Heart right ventricle (tissue), 16 donors: Measurements from ENCODE around the gene TNS1. TPM values are rescaled to one million over a fixed set of nuclear protein-coding genes. Genes with fewer than 3 reads are reported as not detected.

Experiments
- ATAC-seq, 8 donors: fragments of 200-7000 bp; cut with Tn5 transposase; one replicate each; pipeline ENCODE4 v1.9.1; 2020; ENCODE audit warnings: mild to moderate bottlenecking in 8 of 8, moderate library complexity in 8 of 8, moderate number of reproducible peaks in 1 of 8
- DNase-seq, 2 donors: peaks; one replicate each; pipeline ENCODE4 v3.0.0-alpha.2; 2020
- H3K27ac ChIP-seq, 10 donors: fragments of 200-600 bp; sonication (generic) in 2 of 10; one replicate each; pipeline versions ENCODE4 v1.5.0 to v1.8.0; 2020 to 2022; ENCODE audit warnings: mild to moderate bottlenecking in 3 of 10
- H3K27me3 ChIP-seq, 7 donors: fragments of 200-600 bp; one replicate each; pipeline ENCODE4 v1.8.0; 2021 to 2022; ENCODE audit warnings: mild to moderate bottlenecking in 2 of 7
- H3K36me3 ChIP-seq, 9 donors: fragments of 200-600 bp; sonication (generic) in 1 of 9; one replicate each; pipeline versions ENCODE4 v1.5.0 to v1.8.0; 2020 to 2022; ENCODE audit warnings: mild to moderate bottlenecking in 2 of 9
- H3K4me1 ChIP-seq, 9 donors: fragments of 200-600 bp; sonication (generic) in 1 of 9; one replicate each; pipeline versions ENCODE4 v1.5.0 to v1.8.0; 2020 to 2022; ENCODE audit warnings: mild to moderate bottlenecking in 4 of 9
- H3K4me3 ChIP-seq, 10 donors: fragments of 200-600 bp; sonication (generic) in 2 of 10; one replicate each; pipeline versions ENCODE4 v1.5.0 to v1.8.0; 2020 to 2022; ENCODE audit warnings: mild to moderate bottlenecking in 7 of 10, moderate library complexity in 2 of 10
- H3K9me3 ChIP-seq, 11 donors: fragments of 200-600 bp in 10 of 11; sonication (generic) in 2 of 11; one replicate each; pipeline versions ENCODE4 v1.5.0 to v1.8.0; 2013 to 2022; ENCODE audit warnings: mild to moderate bottlenecking in 2 of 11, control low read depth in 1 of 11, moderate library complexity in 1 of 11
- CTCF ChIP-seq, 9 donors: fragments of 200-600 bp; sonication (generic) in 2 of 9; IDR thresholded peaks; one replicate each; pipeline versions ENCODE4 v1.5.0 to v1.8.0; 2021 to 2022; ENCODE audit warnings: antibody characterized with exemption in 9 of 9, mild to moderate bottlenecking in 5 of 9, moderate library complexity in 1 of 9
- WGBS, 2 donors: extraction: QIAGEN DNeasy Blood & Tissue Kit; methylation state at CpG; one replicate each; pipeline ENCODE4 v1.1.7; 2013; ENCODE audit warnings: inconsistent platforms in 1 of 2; 5-methylcytosine and 5-hydroxymethylcytosine counted together
- intact Hi-C, 10 donors: fragments of 100-400 bp; cut with DNase I; formaldehyde crosslinking; loops; one replicate each; pipeline versions ENCODE4 v1.11.1 to v1.14.2; 2022
- polyA plus RNA-seq, 2 donors: library from polyadenylated mRNA; stranded (reverse); fragments of 200-250 nt; gene quantifications; one replicate each; pipeline ENCODE4 v1.2.3, GENCODE V29; 2013
- total RNA-seq, 10 donors: library from RNA; stranded (reverse); fragmentation: NEBNext Ultra II Directional in 3 of 10; extraction: Animal tissue kit (Norgen Biotek cat#: 25700) in 3 of 10; gene quantifications; one replicate each; pipeline versions ENCODE4 v1.2.1 to v1.2.4, GENCODE V29; 2021 to 2023
- donor health status: Arrhythmogenic right ventricular cardiomyopathy.
- donor health status: ischemic (EF 13 %, LVEDD 7.1; RV severe dilation, severe dysfunction).
- donor health status: healthy with polysubstance abuse.
- donor health status: DM: no; HTN: yes; CAD: no.
- donor health status: DM: no; HTN: no; CAD: no.
- donor health status: ischemic (EF 25% LVEDD 6.9; RV normal size, moderate dysfunction).
- donor health status: ischemic (EF 25% LVEDD 5.7; RV mildly dilated, moderate dysfunction).
- donor health status: healthy.
- donor health status: DM: yes; HTN: yes; CAD: no.
- donor health status: Ischemic cardiomyopathy.
- donor health status: ischemic (EF 35%, LVEDD 5.7; RV mildly dilated, moderate dysfunction).
- donor health status: nonischemic (EF 11% LVEDD 7.7; RV severe dilation, severe dysfunction).
- donor health status: DM: yes; HTN: yes; CAD: no.
- donor health status: PGD.
- donor health status: ischemic (EF 29% LVEDD 5.4; RV normal size, mild dysfunction).
- donor health status: nonischemic (EF 23%, LVEDD 6.1; RV moderate dilation, normal function).

Gene TNS1
- total and polyA plus RNA-seq, 12 donors = 64.6 to 844 (median 731) TPM

- no peak for DNase-seq
Observed at GRCh38 chr2:217951521-217952247, 51.1 kb downstream of the TNS1 start.

DNA sequence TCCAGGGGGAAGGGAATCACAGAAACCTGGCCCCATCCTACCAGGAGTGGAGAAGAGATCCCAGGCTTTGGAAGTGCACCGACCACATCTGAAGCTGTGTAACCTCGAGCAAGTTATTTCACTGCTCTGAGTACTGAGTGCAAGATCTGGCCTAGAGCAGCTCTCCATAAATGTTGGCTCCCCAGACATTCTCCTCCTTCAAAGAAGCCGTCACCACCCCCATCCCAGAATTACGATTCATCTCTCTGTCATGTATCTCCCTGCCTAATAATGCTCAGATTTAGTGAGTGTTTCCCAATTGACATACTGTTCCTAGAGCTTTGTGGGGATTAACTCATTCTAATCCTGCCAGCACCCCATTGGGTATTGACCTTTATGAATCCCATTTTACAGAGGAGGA is 51.7 kb downstream of the TNS1 start:
- no peak overlapping the region for H3K4me3 ChIP-seq
- no peaks in the 10 kb centered on the region for H3K27me3 ChIP-seq
- WGBS, 2 donors = 80% methylated on average over 4 of the region's 4 CpGs
- DNase-seq = no peak
- no peak for TF ChIP-seq CTCF (IDR thresholded peaks at IDR 0.05)
- H3K4me1 ChIP-seq = peaks cover 43 to 95% (median 81%) of the 10 kb centered on the region in 9 donors
- no peaks in the 10 kb centered on the region for H3K9me3 ChIP-seq
- ATAC-seq = no peak
- H3K27ac ChIP-seq = peak overlapping the region in 8 of 10 donors; percentile 3 to 89 (median 75)
- intact Hi-C loops = no loop called here
- H3K36me3 ChIP-seq = no peaks in the 10 kb centered on the region

More at GRCh38 chr2:217951521-217952247, 51.1 kb downstream of the TNS1 start:
- Histone ChIP-seq H3K27me3 (no peaks in the 10 kb centered on the region), H3K4me3 (no peak overlapping the region), H3K36me3 (no peaks in the 10 kb centered on the region), H3K9me3 (no peaks in the 10 kb centered on the region), H3K4me1 (peaks cover 45 to 97% (median 87%) of the 10 kb centered on the region in 9 donors), H3K27ac (peak overlapping the region in 8 of 10 donors; percentile 68 to 89 (median 78))
- intact Hi-C loops = no loop called here
- ATAC-seq = no peak
- 62 to 75% methylated on average over 11 of the region's 11 CpGs for WGBS, 2 donors
- no peak for TF ChIP-seq CTCF (IDR thresholded peaks at IDR 0.05)

GRCh38 chr2:217950401-217950871 is 52.4 kb downstream of the TNS1 start:
- DNase-seq = peak in 1 of 2 donors; percentile 40
- H3K36me3 ChIP-seq = no peaks in the 10 kb centered on the region
- no peaks in the 10 kb centered on the region for H3K27me3 ChIP-seq
- ATAC-seq = peak in 2 of 8 donors; percentile 6 to 13
- H3K4me1 ChIP-seq = peaks cover 41 to 95% (median 74%) of the 10 kb centered on the region in 9 donors
- intact Hi-C loops = no loop called here
- H3K9me3 ChIP-seq = no peaks in the 10 kb centered on the region
- WGBS, 2 donors = 67 to 76% methylated on average over 10 of the region's 10 CpGs
- H3K4me3 ChIP-seq = no peak overlapping the region
- no peak for TF ChIP-seq CTCF (IDR thresholded peaks at IDR 0.05)
- H3K27ac ChIP-seq = peak overlapping the region in 8 of 10 donors; percentile 3 to 89 (median 50)

DNA sequence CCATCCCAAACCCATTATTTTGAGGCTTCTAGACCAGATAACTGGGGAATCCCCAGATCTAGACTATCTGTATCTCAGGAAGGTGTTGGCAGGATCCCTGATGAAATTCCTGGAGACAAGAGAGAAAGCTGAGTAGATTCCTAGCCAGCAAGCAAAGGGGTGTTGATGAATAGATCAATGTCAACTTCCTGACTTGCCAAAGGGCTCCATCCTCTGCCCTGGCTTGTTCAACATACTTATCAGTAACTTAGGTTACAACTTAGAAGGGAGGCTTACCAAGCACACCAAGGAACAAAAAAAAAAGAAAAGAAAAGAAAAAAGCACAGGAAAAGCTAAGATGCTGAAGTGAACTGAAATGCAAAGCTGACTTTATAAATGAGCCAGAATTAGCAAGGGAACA is 53.3 kb downstream of the TNS1 start:
- H3K27me3 ChIP-seq = no peaks in the 10 kb centered on the region
- ATAC-seq (no peak), DNase-seq (no peak)
- H3K36me3 ChIP-seq = no peaks in the 10 kb centered on the region
- H3K27ac ChIP-seq = peak overlapping the region in 4 of 10 donors; percentile 10 to 75 (median 30)
- intact Hi-C loops = loop anchor here in 3 of 10 donors (5.0 to 10.0 kb wide), 3 partner anchors 33 to 55 kb away; no protein-coding TSS in a partner anchor
- H3K4me1 ChIP-seq = peaks cover 31 to 94% (median 69%) of the 10 kb centered on the region in 9 donors
- H3K4me3 ChIP-seq = no peak overlapping the region
- no peaks in the 10 kb centered on the region for H3K9me3 ChIP-seq
- TF ChIP-seq CTCF (IDR thresholded peaks at IDR 0.05) = no peak
